ENCODE results near the gene TNFSF15.

TNFSF15 gene

DNA sequence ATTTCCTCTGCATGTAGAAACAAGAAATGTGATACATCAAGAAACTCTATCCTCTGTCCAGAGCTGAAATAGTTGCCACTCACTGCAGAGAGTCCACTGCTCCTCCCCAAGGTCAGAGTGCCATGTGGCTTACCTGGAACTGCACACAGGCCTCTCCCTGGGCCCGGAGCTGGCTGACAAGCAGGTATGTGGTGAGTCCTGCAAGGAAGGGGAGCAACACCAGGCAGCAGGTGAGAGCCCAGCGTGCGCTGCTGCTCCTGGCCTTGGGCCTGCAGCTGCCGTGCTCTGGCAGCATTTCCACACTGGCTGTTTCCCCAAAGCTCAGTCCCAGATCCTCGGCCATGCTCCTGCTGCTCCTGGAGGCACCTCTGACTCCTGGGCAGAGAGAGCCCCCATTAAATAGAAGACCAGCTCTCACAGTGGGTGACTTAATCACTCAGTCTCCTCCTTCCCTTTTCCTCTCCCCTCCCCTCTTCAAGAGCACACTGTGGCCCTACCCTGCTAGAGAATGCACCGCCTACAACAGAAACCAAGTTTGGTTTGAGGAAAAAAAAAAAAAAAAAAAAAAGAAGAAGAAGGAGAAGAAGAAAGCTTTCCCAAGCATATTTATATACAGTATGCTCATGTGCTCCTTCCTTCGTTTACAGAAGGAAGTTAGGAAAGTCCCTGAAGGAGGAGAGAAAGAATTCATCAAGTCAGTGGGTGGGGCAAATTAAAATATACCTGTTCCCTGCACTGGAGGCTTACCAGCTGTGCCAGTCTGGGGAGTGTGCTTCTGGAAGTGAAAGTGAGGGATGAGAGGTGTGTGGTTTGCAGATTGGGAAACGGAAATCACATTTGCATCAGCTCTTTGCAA lies at the start of gene TNFSF15:
TSS of gene TNFSF15 (minus strand) at position 370 of the 856 bp plus-strand sequence. CDS start at position 343, 27 bp downstream.
- peaks cover 7 to 8% of the 10 kb centered on the region in 2 donors for H3K27me3 Mint-ChIP-seq
- peak within 1 kb of the TSS; percentile 31 to 69 for H3K4me3 Mint-ChIP-seq
- H3K4me1 Mint-ChIP-seq, result peaks cover 29 to 43% of the 10 kb centered on the region in 2 donors
- no peaks in the 10 kb centered on the region for H3K9me3 Mint-ChIP-seq
- ATAC-seq (replicated peaks), result peak; percentile 90 to 91
- DNase-seq, result peak; percentile 46
- H3K27ac Mint-ChIP-seq, result peak within 1 kb of the TSS; percentile 15
- no peaks in the 10 kb centered on the region for H3K36me3 Mint-ChIP-seq

DNA sequence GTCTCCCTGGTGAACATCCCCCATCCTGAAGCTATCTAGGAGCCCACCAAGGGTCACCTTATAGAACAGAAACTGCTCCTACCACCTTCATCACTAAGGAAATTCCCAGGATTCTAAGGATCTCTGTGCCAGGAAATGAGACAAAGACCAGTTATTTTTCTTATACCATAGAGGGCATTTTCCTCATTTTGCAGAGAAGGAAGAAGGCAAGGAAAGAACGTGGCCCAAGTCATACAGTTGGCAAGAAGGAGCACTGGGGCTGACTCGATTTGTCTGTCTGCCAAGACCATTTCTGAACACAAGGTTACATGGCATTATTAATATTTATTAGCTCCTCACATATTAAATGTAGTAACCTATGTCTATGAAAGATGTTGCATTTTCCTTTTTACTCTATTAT lies 49.6 kb upstream of the TNFSF15 start:
- Mint-ChIP-seq H3K9me3 (peaks cover 1 to 8% of the 10 kb centered on the region in 2 donors), H3K36me3 (peaks cover 0 to 8% of the 10 kb centered on the region in 2 donors), H3K4me3 (no peak overlapping the region), H3K27me3 (peaks cover 12 to 19% of the 10 kb centered on the region in 2 donors), H3K4me1 (peaks cover 0 to 6% of the 10 kb centered on the region in 2 donors), H3K27ac (no peak overlapping the region)
- DNase-seq (no peak), ATAC-seq (replicated peaks) (no peak)

DNA sequence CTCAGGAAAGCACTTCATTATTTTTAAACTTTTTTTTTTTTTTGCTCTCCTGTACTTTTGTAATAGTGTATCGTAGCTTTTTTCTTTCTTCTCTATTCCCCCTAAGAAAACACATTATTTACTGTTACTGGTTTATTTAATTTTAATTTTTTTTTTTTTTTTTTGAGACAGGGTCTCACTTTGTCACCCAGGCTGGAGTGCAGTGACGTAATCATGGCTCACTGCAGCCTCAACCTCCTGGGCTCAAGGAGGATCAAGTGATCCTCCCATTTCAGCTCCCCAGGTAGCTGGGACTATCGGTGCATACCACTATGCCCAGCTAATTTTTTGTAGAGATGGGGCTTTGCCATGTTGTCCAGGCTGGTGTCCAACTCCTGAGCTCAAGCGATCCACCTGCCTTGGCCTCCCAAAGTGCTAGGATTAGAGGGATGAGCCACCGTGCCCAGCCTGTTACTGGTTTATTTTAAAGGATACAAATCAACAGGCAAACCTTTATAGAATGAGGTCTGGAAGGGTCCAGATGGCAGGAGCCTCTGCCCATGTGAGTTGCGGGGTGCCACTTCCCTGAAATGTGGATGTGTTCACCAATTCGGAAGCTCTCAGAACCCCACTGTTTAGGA lies 49.0 kb upstream of the TNFSF15 start:
- ATAC-seq (replicated peaks), result no peak
- H3K27me3 Mint-ChIP-seq, result peaks cover 12 to 19% of the 10 kb centered on the region in 2 donors
- no peak overlapping the region for H3K27ac Mint-ChIP-seq
- no peak overlapping the region for H3K4me3 Mint-ChIP-seq
- peaks cover 1 to 8% of the 10 kb centered on the region in 2 donors for H3K9me3 Mint-ChIP-seq
- peaks cover 0 to 3% of the 10 kb centered on the region in 2 donors for H3K4me1 Mint-ChIP-seq
- DNase-seq, result no peak
- peaks cover 0 to 8% of the 10 kb centered on the region in 2 donors for H3K36me3 Mint-ChIP-seq

DNA sequence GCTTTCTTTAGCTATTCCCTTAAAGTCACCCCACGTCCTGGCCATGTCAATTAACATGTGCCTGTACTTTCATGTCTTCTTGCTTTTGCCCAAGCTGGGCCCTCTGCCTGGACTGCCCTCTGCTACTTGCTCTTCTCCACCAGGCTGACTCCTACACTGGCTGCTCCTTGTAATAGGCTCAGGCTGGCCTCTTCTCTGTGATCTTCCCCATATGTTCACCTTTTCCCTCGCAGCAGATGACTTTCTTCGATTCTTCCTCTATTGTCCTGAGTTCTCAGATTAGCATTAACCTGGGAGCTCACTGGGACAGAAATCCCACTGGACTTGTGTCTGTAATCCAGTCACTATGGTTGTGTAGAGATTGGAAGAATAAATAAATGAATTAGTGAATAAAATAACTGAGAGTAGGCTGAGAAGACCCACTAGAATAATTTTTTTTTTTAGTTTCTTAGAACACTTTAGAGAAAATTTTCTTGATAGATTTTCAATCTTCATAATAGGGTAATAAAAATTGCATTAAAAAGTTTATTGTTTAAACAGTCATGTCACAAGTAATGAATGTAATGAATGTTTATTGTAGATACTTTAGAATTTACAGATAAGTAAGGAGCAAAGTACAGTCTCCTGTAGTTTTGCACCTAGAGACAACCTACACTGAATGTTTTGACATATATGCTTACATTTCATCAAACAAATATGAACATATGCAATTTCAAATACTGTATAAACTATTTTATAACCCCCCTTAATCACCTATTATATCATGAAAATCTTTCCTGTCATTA lies 47.4 kb upstream of the TNFSF15 start:
- DNase-seq (no peak), ATAC-seq (replicated peaks) (no peak)
- H3K27me3 Mint-ChIP-seq, result peaks cover 6 to 10% of the 10 kb centered on the region in 2 donors
- H3K9me3 Mint-ChIP-seq, result peaks cover 0 to 1% of the 10 kb centered on the region in 2 donors
- no peak overlapping the region for H3K27ac Mint-ChIP-seq
- H3K4me1 Mint-ChIP-seq, result peaks cover 0 to 3% of the 10 kb centered on the region in 2 donors
- H3K4me3 Mint-ChIP-seq, result no peak overlapping the region
- H3K36me3 Mint-ChIP-seq, result no peaks in the 10 kb centered on the region

DNA sequence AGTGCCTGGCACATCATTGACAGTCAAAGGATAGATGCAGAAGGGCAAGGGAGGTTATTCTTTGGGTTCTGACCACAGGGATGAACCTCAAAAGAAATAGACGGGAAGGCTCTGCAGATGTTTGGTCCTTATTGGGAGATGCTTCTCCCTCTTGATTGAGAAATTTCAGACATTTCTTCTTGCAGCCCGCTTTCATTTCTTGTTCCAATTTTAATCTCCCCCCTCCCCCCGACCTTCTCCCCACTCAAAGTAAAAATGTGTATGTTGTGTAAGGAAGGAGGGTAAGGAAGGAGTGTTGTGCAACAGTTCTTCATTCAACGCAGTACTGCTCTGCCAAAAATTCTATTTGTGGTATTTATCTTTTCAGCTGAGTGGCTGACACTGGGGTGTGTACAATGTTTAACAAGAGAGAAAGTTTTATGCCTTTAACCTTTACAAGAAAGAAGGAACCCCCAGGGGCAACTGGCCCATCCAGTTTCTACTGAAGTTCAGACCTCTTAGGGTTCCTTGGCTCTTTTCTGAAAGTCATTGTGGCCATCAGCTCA lies 46.3 kb upstream of the TNFSF15 start:
- H3K9me3 Mint-ChIP-seq, result no peaks in the 10 kb centered on the region
- H3K4me1 Mint-ChIP-seq, result peaks cover 0 to 3% of the 10 kb centered on the region in 2 donors
- DNase-seq (no peak), ATAC-seq (replicated peaks) (no peak)
- no peak overlapping the region for H3K4me3 Mint-ChIP-seq
- H3K27me3 Mint-ChIP-seq, result peaks cover 6 to 10% of the 10 kb centered on the region in 2 donors
- no peak overlapping the region for H3K27ac Mint-ChIP-seq
- no peaks in the 10 kb centered on the region for H3K36me3 Mint-ChIP-seq

DNA sequence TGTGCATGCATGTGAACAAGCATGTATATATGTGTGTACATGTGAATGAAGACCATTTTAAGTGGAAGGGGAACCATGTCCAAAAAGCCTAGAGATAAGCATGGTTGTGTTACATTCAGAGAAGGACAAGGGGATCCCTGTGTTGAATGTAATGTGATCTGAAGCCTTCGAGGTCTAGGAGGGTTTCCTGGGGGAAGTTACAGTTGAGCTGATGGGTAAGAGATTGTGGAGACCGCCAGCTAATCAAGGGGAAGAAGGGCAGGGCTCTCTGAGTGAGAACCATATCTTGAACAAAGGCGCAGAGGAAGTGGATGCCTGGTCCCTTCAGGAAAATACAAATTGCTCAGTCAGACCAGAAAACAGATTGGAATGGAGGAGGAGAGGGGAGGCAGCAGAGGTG lies 45.5 kb upstream of the TNFSF15 start:
- no peak overlapping the region for H3K27ac Mint-ChIP-seq
- H3K27me3 Mint-ChIP-seq, result peaks cover 6 to 10% of the 10 kb centered on the region in 2 donors
- peaks cover 0 to 3% of the 10 kb centered on the region in 2 donors for H3K4me1 Mint-ChIP-seq
- no peak overlapping the region for H3K4me3 Mint-ChIP-seq
- ATAC-seq (replicated peaks) (no peak), DNase-seq (no peak)
- H3K36me3 Mint-ChIP-seq, result no peaks in the 10 kb centered on the region
- H3K9me3 Mint-ChIP-seq, result no peaks in the 10 kb centered on the region

GRCh38 chr9:114850871-114851270 lies 45.0 kb upstream of the TNFSF15 start:
- no peak overlapping the region for H3K4me3 Mint-ChIP-seq
- DNase-seq (no peak), ATAC-seq (replicated peaks) (no peak)
- peaks cover 0 to 3% of the 10 kb centered on the region in 2 donors for H3K4me1 Mint-ChIP-seq
- H3K27me3 Mint-ChIP-seq, result peaks cover 6 to 10% of the 10 kb centered on the region in 2 donors
- H3K27ac Mint-ChIP-seq, result no peak overlapping the region
- no peaks in the 10 kb centered on the region for H3K36me3 Mint-ChIP-seq
- H3K9me3 Mint-ChIP-seq, result no peaks in the 10 kb centered on the region

- DNase-seq, result no peak
- Mint-ChIP-seq H3K9me3 (no peaks in the 10 kb centered on the region), H3K27me3 (peaks cover 6 to 10% of the 10 kb centered on the region in 2 donors), H3K4me1 (peaks cover 0 to 3% of the 10 kb centered on the region in 2 donors), H3K36me3 (no peaks in the 10 kb centered on the region), H3K4me3 (no peak overlapping the region), H3K27ac (no peak overlapping the region)
- ATAC-seq (replicated peaks), result no peak
Observed at GRCh38 chr9:114849450-114849849, 43.6 kb upstream of the TNFSF15 start.

DNA sequence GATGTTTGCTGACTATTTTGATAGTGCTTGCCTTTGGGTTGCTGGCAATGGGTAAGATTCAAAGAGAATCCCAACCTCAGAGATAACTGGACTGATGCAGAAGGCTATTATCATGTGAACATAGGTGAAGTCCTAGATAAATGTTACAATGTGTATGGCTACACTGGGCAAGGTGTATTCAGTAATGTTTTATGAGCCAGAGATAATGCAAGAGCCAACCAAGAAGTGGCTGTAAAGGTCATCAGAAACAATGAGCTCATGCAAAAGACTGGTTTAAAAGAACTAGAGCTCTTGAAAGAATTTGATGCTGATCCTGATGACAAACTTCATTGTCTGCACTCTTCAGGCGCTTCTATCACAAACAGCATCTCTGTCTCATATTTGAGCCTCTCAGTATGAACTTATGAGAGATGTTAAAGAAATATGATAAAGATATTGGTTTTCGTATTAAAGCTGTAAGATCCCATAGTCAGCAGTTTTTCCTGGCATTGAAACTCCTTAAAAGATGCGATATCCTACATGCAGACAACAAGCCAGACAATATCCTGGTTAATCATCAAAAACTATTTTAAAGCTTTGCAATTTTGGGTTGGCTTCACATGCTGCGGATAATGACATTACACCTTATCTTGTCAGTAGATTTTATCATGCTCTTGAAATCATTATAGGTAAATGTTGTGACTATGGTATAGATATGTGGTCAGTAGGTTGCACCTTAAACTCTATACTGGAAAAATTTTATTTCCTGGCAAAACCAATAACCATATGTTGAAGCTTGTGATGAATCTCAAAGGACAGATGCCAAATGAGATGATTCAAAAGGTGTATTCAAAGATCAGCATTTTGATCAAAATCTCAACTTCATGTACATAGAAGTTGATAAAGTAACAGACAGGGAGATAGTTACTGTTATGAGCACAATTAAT lies 41.9 kb upstream of the TNFSF15 start:
- ATAC-seq (replicated peaks) (no peak), DNase-seq (no peak)
- Mint-ChIP-seq H3K36me3 (no peaks in the 10 kb centered on the region), H3K4me3 (no peak overlapping the region), H3K9me3 (no peaks in the 10 kb centered on the region), H3K27ac (no peak overlapping the region), H3K4me1 (peaks cover 0 to 3% of the 10 kb centered on the region in 2 donors), H3K27me3 (peaks cover 0 to 6% of the 10 kb centered on the region in 2 donors)

GRCh38 chr9:114845373-114845772 lies 39.5 kb upstream of the TNFSF15 start:
- H3K4me3 Mint-ChIP-seq, result no peak overlapping the region
- no peaks in the 10 kb centered on the region for H3K4me1 Mint-ChIP-seq
- ATAC-seq (replicated peaks) (no peak), DNase-seq (no peak)
- H3K9me3 Mint-ChIP-seq, result no peaks in the 10 kb centered on the region
- H3K27me3 Mint-ChIP-seq, result peaks cover 8 to 13% of the 10 kb centered on the region in 2 donors
- H3K27ac Mint-ChIP-seq, result no peak overlapping the region
- no peaks in the 10 kb centered on the region for H3K36me3 Mint-ChIP-seq

GRCh38 chr9:114844766-114845165 lies 38.9 kb upstream of the TNFSF15 start:
- DNase-seq (no peak), ATAC-seq (replicated peaks) (no peak)
- Mint-ChIP-seq H3K4me3 (no peak overlapping the region), H3K4me1 (peaks cover 0 to under 1% of the 10 kb centered on the region in 2 donors), H3K36me3 (peaks cover 0 to 2% of the 10 kb centered on the region in 2 donors), H3K27me3 (peaks cover 14 to 19% of the 10 kb centered on the region in 2 donors), H3K27ac (no peak overlapping the region), H3K9me3 (no peaks in the 10 kb centered on the region)

DNA sequence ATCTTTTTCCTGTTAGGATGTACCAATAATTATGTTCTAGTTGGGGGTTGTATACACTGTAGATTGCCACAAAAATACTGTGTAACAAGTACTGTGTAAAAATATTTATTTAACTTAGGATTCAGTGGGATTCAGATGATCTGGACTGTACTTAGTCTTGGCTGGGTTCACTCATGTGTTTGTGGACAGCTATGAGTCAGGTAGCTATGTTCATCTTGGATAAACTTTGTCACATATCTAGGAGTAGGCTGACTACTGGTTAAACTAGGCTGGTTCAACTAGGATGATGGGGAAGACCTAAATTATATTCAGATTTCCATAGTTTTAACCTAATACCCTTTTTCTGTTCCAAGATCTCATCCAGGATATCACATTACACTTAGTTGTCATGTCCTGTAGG lies 32.1 kb upstream of the TNFSF15 start:
- ATAC-seq (replicated peaks) (no peak), DNase-seq (no peak)
- H3K4me1 Mint-ChIP-seq, result peaks cover 0 to 3% of the 10 kb centered on the region in 2 donors
- H3K4me3 Mint-ChIP-seq, result no peak overlapping the region
- H3K27ac Mint-ChIP-seq, result no peak overlapping the region
- peaks cover 37 to 55% of the 10 kb centered on the region in 2 donors for H3K27me3 Mint-ChIP-seq
- H3K36me3 Mint-ChIP-seq, result peaks cover 0 to 4% of the 10 kb centered on the region in 2 donors
- no peaks in the 10 kb centered on the region for H3K9me3 Mint-ChIP-seq

- Mint-ChIP-seq H3K4me1 (peaks cover 0 to 3% of the 10 kb centered on the region in 2 donors), H3K27me3 (peaks cover 45 to 61% of the 10 kb centered on the region in 2 donors), H3K4me3 (no peak overlapping the region), H3K27ac (no peak overlapping the region), H3K9me3 (peaks cover 0 to 3% of the 10 kb centered on the region in 2 donors), H3K36me3 (peaks cover 0 to 4% of the 10 kb centered on the region in 2 donors)
- no peak for ATAC-seq (replicated peaks)
- no peak for DNase-seq
Observed at GRCh38 chr9:114836769-114837168, 30.9 kb upstream of the TNFSF15 start.

Measured in stimulated activated naive B cell treated with anti-CD40 and anti-IgM and Interleukin-4, amounts not matched to agents 10 μg/mL and 1 μg/mL and 100 μg/mL, for 72 hours (primary cell).